Smooth muscle cell (in vitro differentiated cells): ENCODE results near the gene PIM3. TPM values are rescaled to one million over a fixed set of nuclear protein-coding genes. Genes with fewer than 3 reads are reported as not detected.

ENCODE experiments used
- DNase-seq: peaks from one replicate; lab custom pipeline; 2025; ENCODE audit not compliant: unreplicated experiment; lab: John Stamatoyannopoulos, UW
- H2AFZ ChIP-seq: fragments of 200-600 bp; sonication (generic); 2 replicates; pipeline ENCODE4 v1.6.0; 2016; ENCODE audit warnings: antibody characterized with exemption, low read depth, mild to moderate bottlenecking
- H3F3A ChIP-seq: fragments of 200-600 bp; sonication (generic); 2 replicates; pipeline ENCODE4 v1.6.0; 2017; ENCODE audit warnings: antibody characterized with exemption, low read depth
- H3K27ac ChIP-seq: fragments of 200-600 bp; sonication (generic); 2 replicates; pipeline ENCODE4 v1.5.1; 2016; ENCODE audit warnings: low read depth, mild to moderate bottlenecking
- H3K27me3 ChIP-seq: fragments of 200-600 bp; sonication (generic); 2 replicates; pipeline ENCODE4 v1.6.1; 2016; ENCODE audit warnings: low read depth, mild to moderate bottlenecking
- H3K36me3 ChIP-seq: fragments of 200-600 bp; sonication (generic); 2 replicates; pipeline ENCODE4 v1.5.1; 2016; ENCODE audit warnings: low read depth
- H3K4me1 ChIP-seq: fragments of 200-600 bp; sonication (generic); 2 replicates; pipeline ENCODE4 v1.5.1; 2016; ENCODE audit warnings: low read depth
- H3K4me2 ChIP-seq: fragments of 200-600 bp; sonication (generic); 2 replicates; pipeline ENCODE4 v1.6.0; 2016; ENCODE audit warnings: mild to moderate bottlenecking
- H3K4me3 ChIP-seq: fragments of 200-600 bp; sonication (generic); 2 replicates; pipeline ENCODE4 v1.5.1; 2016; ENCODE audit warnings: mild to moderate bottlenecking
- H3K79me2 ChIP-seq: fragments of 200-600 bp; sonication (generic); 2 replicates; pipeline ENCODE4 v1.6.0; 2016; ENCODE audit warnings: low read depth, mild to moderate bottlenecking
- H3K9ac ChIP-seq: fragments of 200-600 bp; sonication (generic); 2 replicates; pipeline ENCODE4 v1.6.0; 2016; ENCODE audit warnings: low read depth
- H3K9me3 ChIP-seq: fragments of 200-600 bp; sonication (generic); replicated peaks from 2 replicates; pipeline ENCODE4 v1.5.1; 2016; ENCODE audit warnings: low read depth
- H4K20me1 ChIP-seq: fragments of 200-600 bp; sonication (generic); 2 replicates; pipeline ENCODE4 v1.6.0; 2016; ENCODE audit warnings: low read depth
- WGBS: methylation state at CpG from one replicate; pipeline ENCODE4 v1.1.7; 2016; ENCODE audit warnings: low lambda C conversion rate; 5-methylcytosine and 5-hydroxymethylcytosine counted together
- polyA plus RNA-seq: library from polyadenylated mRNA; unstranded; fragments of >200 nt; fragmentation: Nextera tagmentation; extraction: Ambion mirVana; gene quantifications from 2 replicates; pipeline ENCODE4 v1.2.1, GENCODE V29; 2016
- total RNA-seq: library from RNA; depleted of rRNA; stranded (reverse); fragments of >200 nt; gene quantifications from 2 replicates; pipeline ENCODE4 v1.2.3, GENCODE V29; 2014
- TF ChIP-seq, protein P1 (sequence below): fragments of 200-600 bp; sonication (generic); IDR thresholded peaks from 2 replicates; pipeline ENCODE4 v1.5.1; 2017; ENCODE audit warnings: borderline replicate concordance, mild to moderate bottlenecking, antibody characterized with exemption; ENCODE audit not compliant: insufficient read depth, poor library complexity, severe bottlenecking

The PIM3 gene
- total and polyA plus RNA-seq, 2 experiments from 2014 or later: 19.1 to 43.3 TPM

- Histone ChIP-seq H3K27me3 (peaks cover 7% of the 10 kb centered on the region), H3K4me1 (peaks cover 3% of the 10 kb centered on the region), H3F3A (no peaks in the 10 kb centered on the region), H3K4me2 (no peak overlapping the region), H3K9ac (no peak overlapping the region), H4K20me1 (no peaks in the 10 kb centered on the region), H2AFZ (no peak overlapping the region), H3K9me3 (no peaks in the 10 kb centered on the region), H3K27ac (no peak overlapping the region), H3K36me3 (no peaks in the 10 kb centered on the region), H3K79me2 (no peaks in the 10 kb centered on the region), H3K4me3 (no peak overlapping the region)
- no peak for DNase-seq
- TF ChIP-seq, protein P1, sequence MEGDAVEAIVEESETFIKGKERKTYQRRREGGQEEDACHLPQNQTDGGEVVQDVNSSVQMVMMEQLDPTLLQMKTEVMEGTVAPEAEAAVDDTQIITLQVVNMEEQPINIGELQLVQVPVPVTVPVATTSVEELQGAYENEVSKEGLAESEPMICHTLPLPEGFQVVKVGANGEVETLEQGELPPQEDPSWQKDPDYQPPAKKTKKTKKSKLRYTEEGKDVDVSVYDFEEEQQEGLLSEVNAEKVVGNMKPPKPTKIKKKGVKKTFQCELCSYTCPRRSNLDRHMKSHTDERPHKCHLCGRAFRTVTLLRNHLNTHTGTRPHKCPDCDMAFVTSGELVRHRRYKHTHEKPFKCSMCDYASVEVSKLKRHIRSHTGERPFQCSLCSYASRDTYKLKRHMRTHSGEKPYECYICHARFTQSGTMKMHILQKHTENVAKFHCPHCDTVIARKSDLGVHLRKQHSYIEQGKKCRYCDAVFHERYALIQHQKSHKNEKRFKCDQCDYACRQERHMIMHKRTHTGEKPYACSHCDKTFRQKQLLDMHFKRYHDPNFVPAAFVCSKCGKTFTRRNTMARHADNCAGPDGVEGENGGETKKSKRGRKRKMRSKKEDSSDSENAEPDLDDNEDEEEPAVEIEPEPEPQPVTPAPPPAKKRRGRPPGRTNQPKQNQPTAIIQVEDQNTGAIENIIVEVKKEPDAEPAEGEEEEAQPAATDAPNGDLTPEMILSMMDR: no peak
- 92% methylated on average over 8 of the region's 14 CpGs for WGBS
Observed at GRCh38 chr22:49998718-49999062, 38.1 kb downstream of the PIM3 start.

DNA sequence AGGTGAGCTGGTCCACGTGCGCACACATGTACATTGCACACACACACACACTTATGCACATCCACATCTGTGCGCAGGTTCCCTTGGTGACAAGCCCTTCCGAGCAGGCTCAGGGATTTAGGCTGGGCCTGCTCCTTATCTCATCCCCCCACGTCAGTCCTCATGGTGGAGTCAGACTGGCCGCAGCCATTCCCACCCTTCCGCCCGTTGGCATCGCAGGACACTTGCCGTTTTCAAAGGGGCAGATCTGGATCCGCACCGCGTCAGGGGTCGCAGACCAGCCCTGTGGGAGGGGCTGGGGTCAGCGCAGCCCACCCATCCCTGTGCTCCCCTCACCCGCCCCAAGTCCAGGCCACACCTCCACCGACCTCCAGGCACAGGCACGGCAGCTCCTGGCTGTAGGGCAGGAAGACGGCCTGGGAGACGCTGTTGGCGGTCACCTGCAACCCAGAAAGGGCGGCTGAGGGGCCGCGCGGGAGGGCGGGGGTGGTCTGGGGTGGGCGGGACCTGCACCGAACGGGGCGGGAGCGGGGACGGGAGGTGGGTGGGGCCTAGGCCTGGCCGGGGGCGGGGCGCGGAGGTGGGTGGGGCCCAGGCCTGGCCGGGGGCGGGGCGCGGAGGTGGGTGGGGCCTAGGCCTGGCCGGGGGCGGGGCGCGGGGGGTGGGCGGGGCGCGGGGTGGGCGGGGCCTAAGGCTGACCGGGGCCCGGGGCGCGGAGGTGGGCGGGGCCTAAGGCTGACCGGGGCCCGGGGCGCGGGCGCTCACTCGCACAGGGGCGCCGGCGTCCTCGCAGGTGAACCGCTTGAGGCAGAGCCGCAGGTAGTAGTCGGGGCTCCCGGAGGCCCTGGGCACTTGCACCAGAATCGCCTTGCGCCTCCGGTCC, 38.7 kb downstream of the PIM3 start:
- H3F3A ChIP-seq: no peaks in the 10 kb centered on the region
- H3K27ac ChIP-seq: no peak overlapping the region
- TF ChIP-seq, protein P1: no peak
- no peak for DNase-seq
- H2AFZ ChIP-seq: no peak overlapping the region
- H3K27me3 ChIP-seq: peaks cover 7% of the 10 kb centered on the region
- WGBS: 28% methylated on average over 25 of the region's 70 CpGs
- H3K9ac ChIP-seq: no peak overlapping the region
- H4K20me1 ChIP-seq: no peaks in the 10 kb centered on the region
- peak overlapping the region; percentile 29 for H3K4me3 ChIP-seq
- no peaks in the 10 kb centered on the region for H3K79me2 ChIP-seq
- peak overlapping the region; percentile 80 for H3K4me2 ChIP-seq
- no peaks in the 10 kb centered on the region for H3K9me3 ChIP-seq
- H3K36me3 ChIP-seq: no peaks in the 10 kb centered on the region
- H3K4me1 ChIP-seq: peaks cover 3% of the 10 kb centered on the region

DNA sequence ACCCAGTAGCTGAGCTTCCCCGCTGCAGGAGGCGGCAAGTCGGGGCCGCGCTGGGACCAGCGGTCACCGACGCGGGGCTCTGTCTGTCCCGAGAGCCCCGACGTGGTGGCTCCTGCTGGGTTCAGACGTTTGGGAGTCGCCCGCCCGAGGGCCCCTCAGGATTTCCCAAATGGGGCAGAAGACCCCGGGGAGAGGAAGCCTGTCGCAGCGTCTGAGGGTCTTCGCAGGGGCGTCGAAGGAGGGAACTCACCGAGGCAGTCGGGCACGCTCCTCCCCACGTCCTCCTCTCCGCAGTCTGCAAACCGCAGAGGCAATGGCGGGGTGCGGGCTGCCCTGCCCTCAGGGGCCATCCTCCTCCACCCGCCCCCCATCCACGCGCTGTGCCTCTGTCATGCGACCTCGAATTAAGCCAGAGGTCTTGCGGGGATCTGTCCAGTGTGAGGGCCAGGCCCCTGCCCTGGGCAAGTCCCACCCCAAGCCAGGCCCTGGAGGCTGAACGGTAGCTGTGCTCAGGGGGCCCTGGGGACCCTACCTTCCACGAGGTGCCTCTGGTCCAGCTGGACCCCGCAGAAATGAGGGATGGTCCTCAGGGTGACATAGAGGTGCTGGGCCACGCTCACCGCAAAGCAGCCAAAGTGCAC, 39.5 kb downstream of the PIM3 start:
- Histone ChIP-seq H3K27ac (no peak overlapping the region), H3K4me1 (peaks cover 3% of the 10 kb centered on the region), H3K9me3 (no peaks in the 10 kb centered on the region), H3K4me3 (peak overlapping the region; percentile 21), H3K4me2 (peak overlapping the region; percentile 80), H3F3A (no peaks in the 10 kb centered on the region), H2AFZ (no peak overlapping the region), H3K9ac (no peak overlapping the region), H3K36me3 (no peaks in the 10 kb centered on the region), H3K27me3 (peaks cover 7% of the 10 kb centered on the region), H3K79me2 (no peaks in the 10 kb centered on the region), H4K20me1 (no peaks in the 10 kb centered on the region)
- WGBS: 53% methylated on average over 33 of the region's 41 CpGs
- TF ChIP-seq, protein P1: no peak
- DNase-seq: no peak
